Ovary (tissue), 3 donors: ENCODE measurements around the gene AHRR.

ENCODE experiments used
- POLR2A ChIP-seq: fragments of 450-650 bp; IDR thresholded peaks from one replicate; pipeline ENCODE4 v1.6.1; 2017; ENCODE audit warnings: antibody characterized with exemption, mild to moderate bottlenecking, moderate library complexity
- TF ChIP-seq, protein P1 (sequence below), 3 donors: fragments of 450-650 bp in 2 of 3; fragments of 200-600 bp in 1 of 3; IDR thresholded peaks; one replicate each; pipeline versions ENCODE4 v1.5.1 to v1.8.0; 2016 to 2022; ENCODE audit warnings: antibody characterized with exemption in 3 of 3, mild to moderate bottlenecking in 1 of 3
- donor health status: DM: no; HTN: no; CAD: no.

GRCh38 chr5:443239-444151 is 122.0 kb downstream of the AHRR start:
- TF ChIP-seq POLR2A: no peak
- TF ChIP-seq, protein P1, sequence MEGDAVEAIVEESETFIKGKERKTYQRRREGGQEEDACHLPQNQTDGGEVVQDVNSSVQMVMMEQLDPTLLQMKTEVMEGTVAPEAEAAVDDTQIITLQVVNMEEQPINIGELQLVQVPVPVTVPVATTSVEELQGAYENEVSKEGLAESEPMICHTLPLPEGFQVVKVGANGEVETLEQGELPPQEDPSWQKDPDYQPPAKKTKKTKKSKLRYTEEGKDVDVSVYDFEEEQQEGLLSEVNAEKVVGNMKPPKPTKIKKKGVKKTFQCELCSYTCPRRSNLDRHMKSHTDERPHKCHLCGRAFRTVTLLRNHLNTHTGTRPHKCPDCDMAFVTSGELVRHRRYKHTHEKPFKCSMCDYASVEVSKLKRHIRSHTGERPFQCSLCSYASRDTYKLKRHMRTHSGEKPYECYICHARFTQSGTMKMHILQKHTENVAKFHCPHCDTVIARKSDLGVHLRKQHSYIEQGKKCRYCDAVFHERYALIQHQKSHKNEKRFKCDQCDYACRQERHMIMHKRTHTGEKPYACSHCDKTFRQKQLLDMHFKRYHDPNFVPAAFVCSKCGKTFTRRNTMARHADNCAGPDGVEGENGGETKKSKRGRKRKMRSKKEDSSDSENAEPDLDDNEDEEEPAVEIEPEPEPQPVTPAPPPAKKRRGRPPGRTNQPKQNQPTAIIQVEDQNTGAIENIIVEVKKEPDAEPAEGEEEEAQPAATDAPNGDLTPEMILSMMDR (IDR thresholded peaks at IDR 0.05): no peak
